HG03432 (cell line): ENCODE data around the gene SPN.
"Not testable (repeated sequence)": the region's sequence is repeated elsewhere in the genome, so short reads cannot be mapped to it uniquely, and the experiment has no call there.

ENCODE experiments used
- ATAC-seq: cut with Tn5 transposase; IDR thresholded peaks from one replicate; pipeline ENCODE4 v1.9.1; 2021; ENCODE audit warnings: mild to moderate bottlenecking, moderate library complexity; ENCODE audit not compliant: unreplicated experiment

Gene SPN

DNA sequence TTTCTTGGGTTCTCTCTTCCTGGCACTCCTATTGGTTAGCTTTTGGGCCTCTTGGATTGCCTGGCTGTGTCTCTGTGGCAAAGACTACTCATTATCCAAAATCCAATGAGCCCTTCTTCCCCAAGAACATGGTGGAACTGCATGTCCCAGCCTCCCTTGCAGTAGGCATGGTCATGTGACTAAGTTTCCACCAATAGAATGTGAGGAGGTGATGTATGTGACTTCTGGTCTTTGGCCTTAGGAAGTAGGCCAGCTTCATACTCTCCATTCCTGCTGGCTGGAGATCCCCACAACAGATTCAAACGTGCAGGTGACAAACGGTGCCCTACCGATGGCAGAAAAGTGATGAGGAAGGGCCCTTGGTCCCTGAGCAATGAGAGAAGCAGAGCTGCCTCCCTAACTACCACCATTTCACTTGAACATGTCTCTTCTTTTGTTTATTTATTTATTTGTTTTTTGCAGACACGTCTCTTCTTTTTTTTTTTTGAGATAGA, 17.3 kb upstream of the SPN start:
- no peak for ATAC-seq

DNA sequence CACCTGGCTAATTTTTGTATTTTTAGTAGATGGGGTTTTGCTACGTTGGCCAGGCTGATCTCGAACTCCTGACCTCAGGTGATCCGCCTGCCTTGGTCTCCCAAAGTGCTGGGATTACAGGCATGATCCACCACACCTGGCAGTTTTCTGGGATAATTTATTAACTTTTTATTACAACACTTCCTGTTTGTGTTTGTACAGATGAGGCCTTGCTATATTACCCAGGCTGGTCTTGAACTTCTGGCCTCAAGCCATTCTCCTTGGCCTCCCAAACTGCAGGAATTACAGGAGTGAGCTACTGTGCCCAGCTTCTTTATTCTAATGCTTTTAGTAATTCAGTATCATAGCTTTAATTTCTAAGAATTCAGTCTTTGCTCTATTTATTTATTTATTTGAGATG, 16.1 kb upstream of the SPN start:
- no peak for ATAC-seq

GRCh38 chr16:29649588-29650494, 13.2 kb upstream of the SPN start:
- ATAC-seq = no peak

GRCh38 chr16:29650771-29651170, 12.3 kb upstream of the SPN start:
- ATAC-seq = no peak

DNA sequence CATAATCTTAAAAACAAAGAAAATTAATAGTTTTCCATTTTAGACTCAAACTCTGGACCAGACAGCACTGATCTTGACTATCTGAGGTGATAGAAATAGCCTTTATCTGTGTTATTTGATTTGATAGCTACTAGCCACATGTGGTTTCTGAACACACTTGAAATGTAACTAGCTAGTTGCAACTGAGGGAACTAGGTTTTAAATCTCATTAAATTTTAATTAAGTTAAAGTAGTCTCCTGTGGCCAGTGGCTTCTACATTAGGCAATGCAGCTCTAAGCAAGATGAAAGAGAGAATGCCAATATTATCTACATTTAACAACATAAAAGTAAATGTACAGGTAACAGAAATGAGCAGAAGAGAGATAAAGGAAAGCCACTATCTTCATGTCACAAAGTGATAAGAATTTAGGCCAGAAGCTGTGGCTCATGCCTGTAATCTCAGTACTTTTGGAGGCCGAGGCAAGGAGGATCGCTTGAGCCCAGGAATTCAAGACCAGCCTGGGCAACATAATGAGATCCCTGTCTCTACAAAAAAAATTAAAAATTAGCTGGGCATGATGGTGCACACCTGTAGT, 11.2 kb upstream of the SPN start:
- ATAC-seq = no peak

GRCh38 chr16:29653471-29653870, 9.6 kb upstream of the SPN start:
- ATAC-seq = no peak

GRCh38 chr16:29653890-29654289, 9.2 kb upstream of the SPN start:
- not testable (repeated sequence) for ATAC-seq

GRCh38 chr16:29656688-29657523, 6.1 kb upstream of the SPN start:
- ATAC-seq = no peak

DNA sequence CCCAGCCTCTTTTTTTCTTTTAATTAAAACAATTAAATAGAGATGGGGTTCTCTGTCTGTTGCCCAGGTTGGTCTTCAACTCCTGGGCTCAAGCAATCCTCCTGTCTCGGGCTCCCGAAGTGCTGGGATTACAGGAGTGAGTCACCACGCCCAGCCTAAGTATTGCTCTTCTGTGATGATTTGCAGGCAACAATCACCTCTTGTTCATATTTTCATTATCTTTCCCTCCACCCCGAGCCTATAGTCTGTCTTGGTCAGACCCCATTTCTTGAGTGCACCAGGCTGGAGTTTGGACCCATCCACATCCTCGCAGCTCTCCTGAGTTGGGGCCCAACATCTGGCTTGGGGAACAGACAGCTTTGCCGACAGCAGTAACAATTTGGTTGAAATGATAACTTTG, 4.3 kb upstream of the SPN start:
- ATAC-seq = no peak

DNA sequence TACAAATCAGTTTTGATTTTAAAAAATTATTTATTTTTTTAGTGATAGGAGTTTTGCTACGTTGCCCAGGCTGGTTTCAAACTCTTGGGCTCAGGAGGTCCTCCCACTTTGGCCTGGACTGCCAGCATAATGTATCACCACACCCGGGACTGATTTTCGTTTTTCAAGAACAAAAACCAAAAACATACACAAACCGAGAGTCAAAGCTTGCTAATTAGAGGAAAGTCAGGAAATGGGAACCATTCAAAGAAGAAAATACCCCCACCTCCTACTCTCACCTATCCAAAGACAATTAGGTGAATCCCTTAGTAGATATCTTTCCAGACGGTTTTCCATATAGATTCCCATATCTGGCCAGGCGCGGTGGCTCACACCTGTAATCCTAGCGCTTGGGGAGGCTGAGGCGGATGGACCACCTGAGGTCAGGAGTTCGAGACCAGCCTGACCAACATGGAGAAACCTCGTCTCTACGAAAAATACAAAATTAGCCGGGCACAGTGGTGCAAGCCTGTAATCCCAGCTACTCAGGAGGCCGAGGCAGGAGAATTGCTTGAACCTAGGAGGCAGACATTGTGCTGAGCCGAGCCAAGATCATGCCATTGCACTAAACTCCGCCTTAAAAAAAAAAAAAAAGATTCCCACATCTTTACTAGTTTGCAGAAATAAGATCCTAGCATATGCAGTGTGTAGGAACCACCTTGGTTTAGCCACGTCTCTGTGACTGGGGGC, 883 bp upstream of the SPN start:
- no peak for ATAC-seq

- peak; percentile 36 for ATAC-seq
Observed at GRCh38 chr16:29662729-29663015, 375 bp upstream of the SPN start.

DNA sequence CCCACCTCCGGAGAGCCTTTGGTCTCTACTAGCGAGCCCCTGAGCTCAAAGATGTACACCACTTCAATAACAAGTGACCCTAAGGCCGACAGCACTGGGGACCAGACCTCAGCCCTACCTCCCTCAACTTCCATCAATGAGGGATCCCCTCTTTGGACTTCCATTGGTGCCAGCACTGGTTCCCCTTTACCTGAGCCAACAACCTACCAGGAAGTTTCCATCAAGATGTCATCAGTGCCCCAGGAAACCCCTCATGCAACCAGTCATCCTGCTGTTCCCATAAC, 702 bp downstream of the SPN start:
- ATAC-seq = no peak

- ATAC-seq = no peak
Observed at GRCh38 chr16:29664091-29664921, 1.3 kb downstream of the SPN start.

DNA sequence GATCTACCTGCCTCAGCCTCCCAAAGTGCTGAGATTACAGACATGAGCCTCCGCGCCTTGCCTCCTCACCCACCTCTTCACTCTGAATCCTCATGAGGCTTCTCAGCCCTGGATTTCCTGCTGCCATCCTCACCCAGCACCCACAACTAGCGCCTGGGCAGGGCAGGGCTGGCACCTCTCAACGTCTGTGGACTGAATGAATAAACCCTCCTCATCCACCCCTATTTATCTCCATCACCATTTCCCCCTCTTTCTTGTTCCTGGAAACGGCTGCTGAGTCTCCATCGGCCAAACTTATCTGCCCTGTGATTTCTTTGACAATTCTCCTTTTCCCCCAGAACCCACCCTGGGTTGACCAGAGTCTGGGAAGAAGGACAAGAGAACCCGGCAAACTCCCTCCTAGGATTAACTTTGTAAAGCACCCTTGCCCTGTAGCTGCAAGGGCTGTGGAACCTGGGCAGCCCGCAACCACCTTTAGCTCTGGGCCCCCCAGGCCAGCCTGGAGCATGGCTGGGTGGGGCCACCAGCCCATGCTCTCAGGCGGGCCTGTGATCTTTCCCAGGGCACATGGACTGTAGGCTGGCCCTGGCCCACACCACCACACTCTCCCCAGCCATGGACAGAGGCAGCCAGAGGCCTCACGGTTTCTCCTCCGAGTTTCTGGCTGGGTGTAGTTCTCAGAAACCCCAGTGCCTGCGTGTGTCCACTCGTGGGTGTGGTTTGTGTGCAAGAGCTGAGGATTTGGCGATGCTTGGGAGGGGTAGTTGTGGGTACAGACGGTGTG, 2.4 kb downstream of the SPN start:
- ATAC-seq = no peak

DNA sequence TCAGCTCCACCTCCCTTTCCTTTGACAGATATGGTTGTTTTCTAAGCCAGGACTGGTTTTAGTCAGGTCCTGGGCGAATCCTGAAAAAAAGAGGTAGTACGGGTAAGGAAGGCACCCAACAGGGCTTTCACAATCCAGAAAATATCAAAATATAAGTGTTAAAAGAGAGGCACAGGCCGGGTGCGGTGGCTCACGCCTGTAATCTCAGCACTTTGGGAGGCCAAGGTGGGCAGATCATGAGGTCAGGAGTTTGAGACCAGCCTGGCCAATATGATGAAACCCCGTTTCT, 4.2 kb downstream of the SPN start:
- ATAC-seq = not testable (repeated sequence)

DNA sequence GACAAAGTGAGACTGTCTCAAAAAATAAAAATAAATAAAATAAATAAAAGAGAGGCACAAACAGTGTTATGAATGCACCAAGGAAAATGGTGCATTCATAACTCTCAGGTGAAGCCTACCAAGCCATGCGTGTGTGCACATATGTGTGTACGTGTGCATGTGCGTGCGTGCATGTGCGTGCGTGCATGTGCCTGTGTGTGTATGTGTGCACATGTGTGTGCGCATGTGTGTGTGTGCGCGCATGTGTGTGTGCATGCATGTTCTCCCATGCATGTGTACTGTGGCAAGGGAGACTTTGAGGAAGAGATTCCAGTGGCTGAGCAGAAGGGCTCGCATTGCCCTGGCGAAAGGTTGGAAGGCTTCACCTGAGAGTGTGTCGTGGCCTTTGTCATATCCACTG, 4.7 kb downstream of the SPN start:
- no peak for ATAC-seq

- ATAC-seq = no peak
Observed at GRCh38 chr16:29668267-29668666, 5.2 kb downstream of the SPN start.

DNA sequence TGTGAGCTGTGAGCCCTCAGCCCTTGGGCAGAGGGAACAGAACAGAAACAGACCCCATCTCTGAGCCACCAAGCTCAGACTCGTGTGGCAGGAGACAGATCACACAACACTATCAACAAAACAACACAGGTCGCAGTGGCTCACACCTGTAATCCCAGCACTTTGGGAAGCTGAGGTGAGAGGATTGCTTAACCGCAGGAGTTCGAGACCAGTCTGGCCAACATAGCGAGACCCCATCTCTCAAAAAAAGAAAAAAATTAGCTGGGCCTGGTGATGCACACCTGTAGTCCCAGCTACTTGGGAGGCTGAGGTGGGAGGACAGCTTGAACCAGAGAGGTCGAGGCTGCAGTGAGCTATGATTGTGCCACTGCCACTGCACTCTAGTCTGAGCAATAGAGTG, 10.5 kb downstream of the SPN start:
- ATAC-seq = no peak

- ATAC-seq = no peak
Observed at GRCh38 chr16:29674188-29674587, 11.1 kb downstream of the SPN start.
